ENCODE results near the gene PLCB1.

The PLCB1 gene

DNA sequence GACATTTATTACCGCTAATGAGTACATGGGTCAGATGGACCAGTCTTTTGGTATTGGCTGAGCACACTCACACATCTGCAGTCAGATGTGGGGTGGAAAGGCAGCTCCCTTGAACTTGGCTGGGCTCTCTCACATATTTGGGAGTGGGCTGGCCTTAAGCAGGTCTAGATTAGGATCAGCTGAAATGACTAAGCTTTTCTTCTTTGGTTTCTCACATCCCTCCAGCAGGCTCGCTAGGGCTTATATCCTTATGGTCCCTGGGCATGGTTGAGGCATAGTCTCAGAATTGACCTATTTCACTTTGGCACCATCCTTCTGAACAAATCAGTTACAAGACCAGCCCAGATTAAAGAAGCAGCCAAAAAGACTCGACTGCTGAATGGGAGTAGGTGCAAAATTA lies 14.4 kb upstream of the PLCB1 start:
- no peak overlapping the region for H3K4me3 ChIP-seq (ENCODE audit: low read depth in 1 of 2, low read length in 2 of 2)
- H3K36me3 ChIP-seq (ENCODE audit: insufficient read depth, low read length) = no peaks in the 10 kb centered on the region
- H3K27ac ChIP-seq (ENCODE audit: low read depth, low read length) = peak overlapping the region; percentile 50
- H3K4me1 ChIP-seq (ENCODE audit: insufficient read depth, low read length) = peaks cover 42% of the 10 kb centered on the region
- no peaks in the 10 kb centered on the region for H3K9me3 ChIP-seq (ENCODE audit: low read length)
- H3K27me3 ChIP-seq (ENCODE audit: control insufficient read depth in 1 of 2, insufficient read depth in 2 of 2, low read length in 2 of 2) = no peaks in the 10 kb centered on the region
- no peak overlapping the region for H3K9ac ChIP-seq (ENCODE audit: low read length)

GRCh38 chr20:8118039-8118438 lies 14.0 kb upstream of the PLCB1 start:
- peak overlapping the region; percentile 50 for H3K27ac ChIP-seq (ENCODE audit: low read depth, low read length)

DNA sequence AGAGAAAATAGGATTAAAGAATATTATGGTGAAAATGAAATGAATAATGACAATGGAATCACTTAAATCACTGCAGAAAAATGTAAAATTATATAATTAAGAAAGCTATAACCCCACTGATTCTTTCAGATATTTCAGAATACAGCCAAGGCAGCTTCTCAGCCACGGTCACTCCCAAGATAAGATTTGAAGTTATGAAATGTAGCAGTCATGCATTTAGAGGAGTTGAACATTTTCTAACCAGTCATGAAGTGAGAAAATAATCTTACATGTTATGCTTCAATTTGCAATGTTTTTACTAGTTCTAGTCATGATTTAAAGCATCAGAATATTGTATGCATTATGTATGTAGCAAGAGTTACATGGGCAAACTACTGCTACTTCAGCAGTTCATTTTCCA lies 13.3 kb upstream of the PLCB1 start:
- H3K27me3 ChIP-seq (ENCODE audit: control insufficient read depth in 1 of 2, insufficient read depth in 2 of 2, low read length in 2 of 2) = no peaks in the 10 kb centered on the region

More at GRCh38 chr20:8118039-8118438, 14.0 kb upstream of the PLCB1 start:
- Histone ChIP-seq H3K4me3 (ENCODE audit: low read depth in 1 of 2, low read length in 2 of 2) (no peak overlapping the region), H3K36me3 (ENCODE audit: insufficient read depth, low read length) (no peaks in the 10 kb centered on the region), H3K4me1 (ENCODE audit: insufficient read depth, low read length) (peaks cover 46% of the 10 kb centered on the region), H3K9me3 (ENCODE audit: low read length) (no peaks in the 10 kb centered on the region), H3K27me3 (ENCODE audit: control insufficient read depth in 1 of 2, insufficient read depth in 2 of 2, low read length in 2 of 2) (no peaks in the 10 kb centered on the region), H3K9ac (ENCODE audit: low read length) (no peak overlapping the region)

GRCh38 chr20:8121666-8122065 lies 10.4 kb upstream of the PLCB1 start:
- H3K9me3 ChIP-seq (ENCODE audit: low read length) = no peaks in the 10 kb centered on the region
- H3K27ac ChIP-seq (ENCODE audit: low read depth, low read length) = no peak overlapping the region
- no peaks in the 10 kb centered on the region for H3K36me3 ChIP-seq (ENCODE audit: insufficient read depth, low read length)
- H3K9ac ChIP-seq (ENCODE audit: low read length) = no peak overlapping the region
- H3K27me3 ChIP-seq (ENCODE audit: control insufficient read depth in 1 of 2, insufficient read depth in 2 of 2, low read length in 2 of 2) = no peaks in the 10 kb centered on the region
- peaks cover 37% of the 10 kb centered on the region for H3K4me1 ChIP-seq (ENCODE audit: insufficient read depth, low read length)
- no peak overlapping the region for H3K4me3 ChIP-seq (ENCODE audit: low read depth in 1 of 2, low read length in 2 of 2)

More for the DNA sequence above, 13.3 kb upstream of the PLCB1 start:
- H3K36me3 ChIP-seq (ENCODE audit: insufficient read depth, low read length) = no peaks in the 10 kb centered on the region
- no peaks in the 10 kb centered on the region for H3K9me3 ChIP-seq (ENCODE audit: low read length)
- H3K9ac ChIP-seq (ENCODE audit: low read length) = no peak overlapping the region
- H3K4me3 ChIP-seq (ENCODE audit: low read depth in 1 of 2, low read length in 2 of 2) = no peak overlapping the region
- peaks cover 49% of the 10 kb centered on the region for H3K4me1 ChIP-seq (ENCODE audit: insufficient read depth, low read length)
- H3K27ac ChIP-seq (ENCODE audit: low read depth, low read length) = no peak overlapping the region

DNA sequence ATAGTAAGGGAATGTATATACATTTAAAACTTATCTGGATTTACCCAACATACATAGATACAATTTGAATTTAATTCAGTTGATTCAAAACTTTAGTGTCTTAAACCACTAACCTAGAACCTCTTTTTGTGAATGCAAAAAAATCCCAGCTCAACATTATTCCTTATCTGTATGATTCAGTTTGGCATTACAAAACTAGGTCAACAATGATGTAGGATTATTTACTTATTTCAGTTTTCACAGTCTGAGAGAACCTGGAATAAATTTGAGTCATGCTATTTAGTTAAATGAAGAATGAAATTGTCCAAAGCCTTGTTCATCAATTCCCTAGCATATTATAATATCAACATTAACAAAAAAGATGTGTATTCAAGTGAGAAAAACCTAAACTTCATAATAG lies 7.4 kb upstream of the PLCB1 start:
- Histone ChIP-seq H3K27ac (ENCODE audit: low read depth, low read length) (no peak overlapping the region), H3K4me3 (ENCODE audit: low read depth in 1 of 2, low read length in 2 of 2) (no peak overlapping the region), H3K4me1 (ENCODE audit: insufficient read depth, low read length) (peaks cover 40% of the 10 kb centered on the region), H3K9ac (ENCODE audit: low read length) (no peak overlapping the region), H3K9me3 (ENCODE audit: low read length) (no peaks in the 10 kb centered on the region), H3K27me3 (ENCODE audit: control insufficient read depth in 1 of 2, insufficient read depth in 2 of 2, low read length in 2 of 2) (no peaks in the 10 kb centered on the region), H3K36me3 (ENCODE audit: insufficient read depth, low read length) (no peaks in the 10 kb centered on the region)

DNA sequence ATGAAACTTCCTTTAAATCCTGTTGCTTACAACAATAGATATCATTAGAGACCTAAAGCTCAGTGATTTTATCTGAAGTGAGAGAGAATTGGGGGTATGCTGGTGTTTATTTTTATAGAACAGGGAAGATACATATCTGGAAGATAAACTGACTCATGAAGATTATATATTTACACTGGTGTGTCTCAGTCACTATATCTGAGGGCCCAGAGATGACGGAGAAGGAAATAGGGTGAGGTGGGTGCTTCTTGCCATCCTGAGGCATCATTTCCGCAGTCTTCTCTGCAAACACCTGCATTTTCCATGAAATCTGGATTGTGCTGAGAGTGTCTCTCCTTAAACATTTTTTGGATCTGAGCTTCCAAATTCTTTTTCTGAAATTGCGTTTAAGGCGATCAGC lies 5.9 kb upstream of the PLCB1 start:
- Histone ChIP-seq H3K9ac (ENCODE audit: low read length) (no peak overlapping the region), H3K27me3 (ENCODE audit: control insufficient read depth in 1 of 2, insufficient read depth in 2 of 2, low read length in 2 of 2) (no peaks in the 10 kb centered on the region), H3K36me3 (ENCODE audit: insufficient read depth, low read length) (no peaks in the 10 kb centered on the region), H3K4me3 (ENCODE audit: low read depth in 1 of 2, low read length in 2 of 2) (no peak overlapping the region), H3K9me3 (ENCODE audit: low read length) (no peaks in the 10 kb centered on the region), H3K27ac (ENCODE audit: low read depth, low read length) (no peak overlapping the region), H3K4me1 (ENCODE audit: insufficient read depth, low read length) (peaks cover 44% of the 10 kb centered on the region)

GRCh38 chr20:8126841-8127378 lies 5.2 kb upstream of the PLCB1 start:
- H3K9me3 ChIP-seq (ENCODE audit: low read length) = no peaks in the 10 kb centered on the region
- no peak overlapping the region for H3K27ac ChIP-seq (ENCODE audit: low read depth, low read length)
- no peaks in the 10 kb centered on the region for H3K27me3 ChIP-seq (ENCODE audit: control insufficient read depth in 1 of 2, insufficient read depth in 2 of 2, low read length in 2 of 2)
- no peak overlapping the region for H3K4me3 ChIP-seq (ENCODE audit: low read depth in 1 of 2, low read length in 2 of 2)
- H3K4me1 ChIP-seq (ENCODE audit: insufficient read depth, low read length) = peaks cover 44% of the 10 kb centered on the region
- H3K36me3 ChIP-seq (ENCODE audit: insufficient read depth, low read length) = no peaks in the 10 kb centered on the region
- H3K9ac ChIP-seq (ENCODE audit: low read length) = no peak overlapping the region

DNA sequence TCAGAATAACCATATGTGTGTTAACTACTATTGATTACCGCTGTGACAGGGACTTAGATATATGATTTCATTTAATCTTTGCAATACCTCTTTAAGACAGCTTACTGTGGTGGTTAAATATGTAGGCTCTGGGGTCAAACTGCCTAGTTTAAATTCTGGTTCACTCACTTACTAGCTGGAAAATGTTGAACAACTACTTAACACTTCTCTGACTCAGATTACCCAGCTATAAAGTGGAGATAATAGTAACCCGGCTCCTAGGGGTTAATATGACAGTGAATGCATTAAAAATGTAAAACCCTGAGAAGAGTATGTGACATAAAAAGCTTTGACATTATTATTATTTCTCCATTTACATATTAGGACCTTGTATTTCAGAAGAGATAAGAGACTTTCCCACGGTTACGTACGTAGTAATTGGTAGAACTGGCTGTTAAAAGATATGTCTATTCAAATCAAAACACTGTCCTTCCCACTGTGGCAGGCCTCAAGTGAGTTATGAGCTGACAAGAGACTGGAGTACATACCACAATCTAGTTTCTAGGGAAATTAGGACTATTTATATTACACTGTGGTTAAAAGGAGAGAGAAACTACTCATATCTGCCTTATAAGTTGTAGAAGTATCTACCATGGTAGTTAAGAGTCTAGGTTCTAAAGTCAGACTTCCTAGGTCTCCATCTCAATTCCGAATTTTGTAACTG lies 4.4 kb upstream of the PLCB1 start:
- Histone ChIP-seq H3K27ac (ENCODE audit: low read depth, low read length) (peak overlapping the region; percentile 31), H3K9me3 (ENCODE audit: low read length) (no peaks in the 10 kb centered on the region), H3K27me3 (ENCODE audit: control insufficient read depth in 1 of 2, insufficient read depth in 2 of 2, low read length in 2 of 2) (no peaks in the 10 kb centered on the region), H3K4me3 (ENCODE audit: low read depth in 1 of 2, low read length in 2 of 2) (no peak overlapping the region), H3K4me1 (ENCODE audit: insufficient read depth, low read length) (peaks cover 42% of the 10 kb centered on the region), H3K36me3 (ENCODE audit: insufficient read depth, low read length) (no peaks in the 10 kb centered on the region), H3K9ac (ENCODE audit: low read length) (no peak overlapping the region)

GRCh38 chr20:8128291-8129060 lies 3.6 kb upstream of the PLCB1 start:
- no peaks in the 10 kb centered on the region for H3K36me3 ChIP-seq (ENCODE audit: insufficient read depth, low read length)
- no peaks in the 10 kb centered on the region for H3K9me3 ChIP-seq (ENCODE audit: low read length)
- no peak overlapping the region for H3K4me3 ChIP-seq (ENCODE audit: low read depth in 1 of 2, low read length in 2 of 2)
- H3K27ac ChIP-seq (ENCODE audit: low read depth, low read length) = peak overlapping the region; percentile 76
- no peak overlapping the region for H3K9ac ChIP-seq (ENCODE audit: low read length)
- H3K27me3 ChIP-seq (ENCODE audit: control insufficient read depth in 1 of 2, insufficient read depth in 2 of 2, low read length in 2 of 2) = no peaks in the 10 kb centered on the region
- peaks cover 36% of the 10 kb centered on the region for H3K4me1 ChIP-seq (ENCODE audit: insufficient read depth, low read length)

GRCh38 chr20:8129211-8129976 lies 2.7 kb upstream of the PLCB1 start:
- Histone ChIP-seq H3K36me3 (ENCODE audit: insufficient read depth, low read length) (no peaks in the 10 kb centered on the region), H3K27me3 (ENCODE audit: control insufficient read depth in 1 of 2, insufficient read depth in 2 of 2, low read length in 2 of 2) (no peaks in the 10 kb centered on the region), H3K4me3 (ENCODE audit: low read depth in 1 of 2, low read length in 2 of 2) (no peak overlapping the region), H3K9me3 (ENCODE audit: low read length) (no peaks in the 10 kb centered on the region), H3K9ac (ENCODE audit: low read length) (no peak overlapping the region), H3K4me1 (ENCODE audit: insufficient read depth, low read length) (peaks cover 42% of the 10 kb centered on the region), H3K27ac (ENCODE audit: low read depth, low read length) (no peak overlapping the region)

- H3K27ac ChIP-seq (ENCODE audit: low read depth, low read length) = peak overlapping the region; percentile 89
Measured at GRCh38 chr20:8130840-8131526, 1.1 kb upstream of the PLCB1 start.

More at GRCh38 chr20:8130840-8131526, 1.1 kb upstream of the PLCB1 start:
- peak overlapping the region; percentile 47 to 70 for H3K4me3 ChIP-seq (ENCODE audit: low read depth in 1 of 2, low read length in 2 of 2)
- no peaks in the 10 kb centered on the region for H3K9me3 ChIP-seq (ENCODE audit: low read length)
- no peak overlapping the region for H3K9ac ChIP-seq (ENCODE audit: low read length)
- H3K4me1 ChIP-seq (ENCODE audit: insufficient read depth, low read length) = peaks cover 50% of the 10 kb centered on the region
- no peaks in the 10 kb centered on the region for H3K27me3 ChIP-seq (ENCODE audit: control insufficient read depth in 1 of 2, insufficient read depth in 2 of 2, low read length in 2 of 2)
- no peaks in the 10 kb centered on the region for H3K36me3 ChIP-seq (ENCODE audit: insufficient read depth, low read length)

Measured in muscle layer of colon (tissue), 2 donors.